ENCODE measurements around the gene NDE1.

DNA sequence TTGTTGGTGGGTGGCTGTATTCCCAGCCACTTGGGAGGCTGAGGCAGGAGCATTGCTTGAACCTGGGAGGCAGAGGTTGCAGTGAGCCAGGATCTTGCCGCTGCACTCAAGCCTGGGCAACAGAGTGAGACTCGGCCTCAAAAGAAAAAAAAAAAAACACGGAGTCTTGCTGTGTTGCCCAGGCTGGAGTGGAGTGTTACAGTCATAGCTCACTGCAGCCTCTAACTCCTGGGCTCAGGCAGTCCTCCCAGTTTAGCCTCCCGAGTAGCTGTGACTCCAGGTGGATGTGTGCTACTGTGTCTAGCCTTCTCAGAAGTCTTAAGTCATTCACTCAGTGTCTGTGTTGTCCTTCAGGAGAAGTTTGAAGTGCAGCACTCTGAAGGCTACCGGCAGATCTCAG is 27.4 kb downstream of the NDE1 start:
- TF ChIP-seq, protein P1, sequence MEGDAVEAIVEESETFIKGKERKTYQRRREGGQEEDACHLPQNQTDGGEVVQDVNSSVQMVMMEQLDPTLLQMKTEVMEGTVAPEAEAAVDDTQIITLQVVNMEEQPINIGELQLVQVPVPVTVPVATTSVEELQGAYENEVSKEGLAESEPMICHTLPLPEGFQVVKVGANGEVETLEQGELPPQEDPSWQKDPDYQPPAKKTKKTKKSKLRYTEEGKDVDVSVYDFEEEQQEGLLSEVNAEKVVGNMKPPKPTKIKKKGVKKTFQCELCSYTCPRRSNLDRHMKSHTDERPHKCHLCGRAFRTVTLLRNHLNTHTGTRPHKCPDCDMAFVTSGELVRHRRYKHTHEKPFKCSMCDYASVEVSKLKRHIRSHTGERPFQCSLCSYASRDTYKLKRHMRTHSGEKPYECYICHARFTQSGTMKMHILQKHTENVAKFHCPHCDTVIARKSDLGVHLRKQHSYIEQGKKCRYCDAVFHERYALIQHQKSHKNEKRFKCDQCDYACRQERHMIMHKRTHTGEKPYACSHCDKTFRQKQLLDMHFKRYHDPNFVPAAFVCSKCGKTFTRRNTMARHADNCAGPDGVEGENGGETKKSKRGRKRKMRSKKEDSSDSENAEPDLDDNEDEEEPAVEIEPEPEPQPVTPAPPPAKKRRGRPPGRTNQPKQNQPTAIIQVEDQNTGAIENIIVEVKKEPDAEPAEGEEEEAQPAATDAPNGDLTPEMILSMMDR (IDR thresholded peaks at IDR 0.05; ENCODE audit: poor library complexity): no peak
- TF ChIP-seq EZH2phosphoT487 (IDR thresholded peaks at IDR 0.05; ENCODE audit: low read depth, severe bottlenecking, unreplicated experiment): no peak

Data from hepatocyte (in vitro differentiated cells).